Kidney epithelial cell (primary cell): ENCODE results near the gene OSBP. TPM values are rescaled to one million over a fixed set of nuclear protein-coding genes. Genes with fewer than 3 reads are reported as not detected.

ENCODE experiments used
- DNase-seq: peaks from one replicate; pipeline ENCODE4 v3.0.0-alpha.2; 2010; ENCODE audit warnings: low read depth
- H3K27me3 ChIP-seq: 2 replicates; pipeline ENCODE4 v1.6.0; 2011; ENCODE audit warnings: low read length; ENCODE audit not compliant: control insufficient read depth, insufficient read depth
- H3K36me3 ChIP-seq: 2 replicates; pipeline ENCODE4 v1.5.1; 2011; ENCODE audit warnings: low read length; ENCODE audit not compliant: control insufficient read depth, insufficient read depth
- H3K4me3 ChIP-seq: 2 replicates; pipeline ENCODE4 v1.5.1; 2011; ENCODE audit warnings: low read depth, mild to moderate bottlenecking, control low read depth, low read length
- CTCF ChIP-seq: IDR thresholded peaks from 2 replicates; pipeline ENCODE4 v1.5.1; 2011; ENCODE audit warnings: mild to moderate bottlenecking, moderate library complexity, low read length, control low read depth, inconsistent platforms; ENCODE audit not compliant: insufficient read depth, poor library complexity, severe bottlenecking
- total RNA-seq: library from RNA; depleted of rRNA; stranded (reverse); fragments of >200 nt; gene quantifications from 2 replicates; pipeline ENCODE4 v1.2.3, GENCODE V29; 2015

The OSBP gene
- total RNA-seq, 1 donor from 2014 or later = 27.1 TPM

- no peak overlapping the region for H3K4me3 ChIP-seq
- TF ChIP-seq CTCF = no peak
- no peak for DNase-seq
These were observed 73.3 kb downstream of the OSBP start for GRCh38 chr11:59542142-59542810.

GRCh38 chr11:59534676-59535075 is 80.9 kb downstream of the OSBP start:
- H3K36me3 ChIP-seq = no peaks in the 10 kb centered on the region
- TF ChIP-seq CTCF = no peak
- no peaks in the 10 kb centered on the region for H3K27me3 ChIP-seq

More at GRCh38 chr11:59542142-59542810, 73.3 kb downstream of the OSBP start:
- H3K27me3 ChIP-seq = no peaks in the 10 kb centered on the region
- no peaks in the 10 kb centered on the region for H3K36me3 ChIP-seq

GRCh38 chr11:59532620-59533019 is 83.0 kb downstream of the OSBP start:
- H3K4me3 ChIP-seq = no peak overlapping the region
- no peaks in the 10 kb centered on the region for H3K27me3 ChIP-seq
- DNase-seq = no peak
- TF ChIP-seq CTCF = no peak
- no peaks in the 10 kb centered on the region for H3K36me3 ChIP-seq

More at GRCh38 chr11:59534676-59535075, 80.9 kb downstream of the OSBP start:
- H3K4me3 ChIP-seq = no peak overlapping the region
- DNase-seq = no peak

GRCh38 chr11:59528711-59529110 is 86.9 kb downstream of the OSBP start:
- Histone ChIP-seq H3K36me3 (no peaks in the 10 kb centered on the region), H3K27me3 (no peaks in the 10 kb centered on the region), H3K4me3 (no peak overlapping the region)
- TF ChIP-seq CTCF = no peak
- no peak for DNase-seq

Other genes with a start within 250 kb of the OSBP start
- not detected in 2 replicates for gene OR5A2, start 189.4 kb downstream of the OSBP start, total RNA-seq
- gene OR5A1, start 179.3 kb downstream of the OSBP start, total RNA-seq = not detected in 2 replicates
- not detected in 2 replicates for gene OR4D6, start 158.8 kb downstream of the OSBP start, total RNA-seq
- not detected in 2 replicates for gene OR4D10, start 142.5 kb downstream of the OSBP start, total RNA-seq
- gene OR4D11, start 112.2 kb downstream of the OSBP start, total RNA-seq = not detected in 2 replicates
- gene OR4D9, start 104.2 kb downstream of the OSBP start, total RNA-seq = not detected in 2 replicates
- gene PATL1, start 53.3 kb upstream of the OSBP start, total RNA-seq = 28.5 and 28.7 TPM in 2 replicates
- gene OR10V1, start 98.1 kb upstream of the OSBP start, total RNA-seq = not detected in 2 replicates
- 64.0 and 73.5 TPM in 2 replicates for gene STX3, start 139.6 kb upstream of the OSBP start, total RNA-seq
- gene MRPL16, start 195.0 kb upstream of the OSBP start, total RNA-seq = 34.5 and 34.6 TPM in 2 replicates
- gene CBLIF, start 229.7 kb upstream of the OSBP start, total RNA-seq = not detected in 2 replicates